ENCODE data around the gene TRABD2B.

Gene TRABD2B

DNA sequence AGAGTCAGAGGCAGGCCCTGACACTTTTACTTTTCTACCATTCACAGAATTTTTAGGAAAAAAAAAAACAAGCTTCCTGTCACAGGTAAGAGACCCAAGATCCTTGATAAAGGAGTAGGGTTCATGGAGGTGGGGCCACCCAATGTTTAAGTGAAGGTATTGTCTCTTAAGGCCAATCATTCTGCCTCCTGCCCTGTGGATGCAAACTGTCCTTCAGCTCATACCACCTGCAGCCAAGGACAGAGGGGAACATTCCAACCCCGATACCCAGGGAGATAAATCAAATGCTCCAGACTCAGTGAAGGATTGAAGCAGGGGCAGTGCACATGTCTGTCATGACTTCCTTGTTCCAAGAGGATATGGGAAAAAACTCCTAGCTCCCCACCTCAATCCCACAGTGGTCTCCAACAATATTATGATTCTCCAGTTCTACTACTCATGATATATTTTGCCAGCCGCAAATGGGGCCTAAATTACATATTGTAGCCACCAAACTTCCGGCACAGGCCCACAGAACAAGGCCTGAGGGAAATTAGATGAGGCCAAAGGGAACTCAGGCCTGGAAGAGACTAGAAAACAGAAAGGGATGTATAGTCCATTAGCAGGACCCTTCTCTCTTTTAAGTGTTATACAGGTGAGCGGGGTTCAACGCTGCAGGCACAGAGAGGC is 59.5 kb downstream of the TRABD2B start (continued):
- TF ChIP-seq ZNF837 (tag by site-specific recombination; IDR thresholded peaks at IDR 0.05) (no peak), MEIS1 (CRISPR knock-in tag; IDR thresholded peaks at IDR 0.05; ENCODE audit: borderline replicate concordance) (no peak), ZSCAN5A (tag by site-specific recombination; IDR thresholded peaks at IDR 0.05) (no peak), ZXDB (tag by site-specific recombination; IDR thresholded peaks at IDR 0.05) (no peak)

GRCh38 chr1:47936916-47937551 is 60.2 kb downstream of the TRABD2B start:
- ChIA-PET CTCF (no interaction called here), POLR2A (no interaction called here)
- Histone ChIP-seq H3K4me1 (ENCODE audit: control insufficient read depth, insufficient read depth, low read length) (no peaks in the 10 kb centered on the region), H3K4me3 (ENCODE audit: low read depth, low read length) (no peak overlapping the region), H3K36me3 (ENCODE audit: control insufficient read depth in 2 of 2, insufficient read depth in 1 of 2, low read length in 2 of 2) (no peaks in the 10 kb centered on the region), H3K27ac (ENCODE audit: extremely low read depth, low read depth, low read length) (no peak overlapping the region), H3K9me3 (ENCODE audit: control insufficient read depth, insufficient read depth, low read depth, low read length) (no peaks in the 10 kb centered on the region)
- TF ChIP-seq ZSCAN30 (tag by site-specific recombination; IDR thresholded peaks at IDR 0.05) (no peak), ZNF548 (tag by site-specific recombination; IDR thresholded peaks at IDR 0.05) (no peak), ZNF521 (tag by site-specific recombination; IDR thresholded peaks at IDR 0.05) (peak; percentile 66; the same call in 1 of the 2 replicates), ZNF239 (tag by site-specific recombination; IDR thresholded peaks at IDR 0.05) (no peak), ZNF580 (tag by site-specific recombination; IDR thresholded peaks at IDR 0.05) (no peak; the same call in 1 of the 2 replicates), ZNF202 (tag by site-specific recombination; IDR thresholded peaks at IDR 0.05; ENCODE audit: borderline replicate concordance) (no peak), ZNF621 (tag by site-specific recombination; IDR thresholded peaks at IDR 0.05) (0 out of 2 replicates have a peak, but pooled peaks have one; percentile 36), ZFP69B (tag by site-specific recombination; IDR thresholded peaks at IDR 0.05) (no peak), ZNF132 (tag by site-specific recombination; IDR thresholded peaks at IDR 0.05; ENCODE audit: borderline replicate concordance) (no peak), REST (tag by site-specific recombination; IDR thresholded peaks at IDR 0.05) (no peak), ZNF626 (tag by site-specific recombination; IDR thresholded peaks at IDR 0.05) (no peak), ZSCAN16 (tag by site-specific recombination; IDR thresholded peaks at IDR 0.05) (peak; percentile 7; the same call in 1 of the 2 replicates), ZNF544 (tag by site-specific recombination; IDR thresholded peaks at IDR 0.05) (no peak), SP2 (tag by site-specific recombination; IDR thresholded peaks at IDR 0.05) (no peak), ZNF560 (tag by site-specific recombination; IDR thresholded peaks at IDR 0.05; ENCODE audit: borderline replicate concordance) (no peak), SCRT1 (tag by site-specific recombination; IDR thresholded peaks at IDR 0.05; ENCODE audit: borderline replicate concordance) (no peak), ZNF664 (tag by site-specific recombination; IDR thresholded peaks at IDR 0.05) (no peak), BCL11A (tag by site-specific recombination; IDR thresholded peaks at IDR 0.05; ENCODE audit: low read depth) (no peak), ZNF596 (tag by site-specific recombination; IDR thresholded peaks at IDR 0.05) (no peak)
- TF ChIP-seq, protein P1, sequence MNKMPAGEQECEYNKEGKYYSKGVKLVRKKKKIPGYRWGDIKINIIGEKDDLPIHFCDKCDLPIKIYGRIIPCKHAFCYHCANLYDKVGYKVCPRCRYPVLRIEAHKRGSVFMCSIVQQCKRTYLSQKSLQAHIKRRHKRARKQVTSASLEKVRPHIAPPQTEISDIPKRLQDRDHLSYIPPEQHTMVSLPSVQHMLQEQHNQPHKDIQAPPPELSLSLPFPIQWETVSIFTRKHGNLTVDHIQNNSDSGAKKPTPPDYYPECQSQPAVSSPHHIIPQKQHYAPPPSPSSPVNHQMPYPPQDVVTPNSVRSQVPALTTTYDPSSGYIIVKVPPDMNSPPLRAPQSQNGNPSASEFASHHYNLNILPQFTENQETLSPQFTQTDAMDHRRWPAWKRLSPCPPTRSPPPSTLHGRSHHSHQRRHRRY (tag by site-specific recombination; IDR thresholded peaks at IDR 0.05), result no peak
- TF ChIP-seq, protein P2, sequence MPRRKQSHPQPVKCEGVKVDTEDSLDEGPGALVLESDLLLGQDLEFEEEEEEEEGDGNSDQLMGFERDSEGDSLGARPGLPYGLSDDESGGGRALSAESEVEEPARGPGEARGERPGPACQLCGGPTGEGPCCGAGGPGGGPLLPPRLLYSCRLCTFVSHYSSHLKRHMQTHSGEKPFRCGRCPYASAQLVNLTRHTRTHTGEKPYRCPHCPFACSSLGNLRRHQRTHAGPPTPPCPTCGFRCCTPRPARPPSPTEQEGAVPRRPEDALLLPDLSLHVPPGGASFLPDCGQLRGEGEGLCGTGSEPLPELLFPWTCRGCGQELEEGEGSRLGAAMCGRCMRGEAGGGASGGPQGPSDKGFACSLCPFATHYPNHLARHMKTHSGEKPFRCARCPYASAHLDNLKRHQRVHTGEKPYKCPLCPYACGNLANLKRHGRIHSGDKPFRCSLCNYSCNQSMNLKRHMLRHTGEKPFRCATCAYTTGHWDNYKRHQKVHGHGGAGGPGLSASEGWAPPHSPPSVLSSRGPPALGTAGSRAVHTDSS (tag by site-specific recombination; IDR thresholded peaks at IDR 0.05), result peak; percentile 97
- TF ChIP-seq, protein P3, sequence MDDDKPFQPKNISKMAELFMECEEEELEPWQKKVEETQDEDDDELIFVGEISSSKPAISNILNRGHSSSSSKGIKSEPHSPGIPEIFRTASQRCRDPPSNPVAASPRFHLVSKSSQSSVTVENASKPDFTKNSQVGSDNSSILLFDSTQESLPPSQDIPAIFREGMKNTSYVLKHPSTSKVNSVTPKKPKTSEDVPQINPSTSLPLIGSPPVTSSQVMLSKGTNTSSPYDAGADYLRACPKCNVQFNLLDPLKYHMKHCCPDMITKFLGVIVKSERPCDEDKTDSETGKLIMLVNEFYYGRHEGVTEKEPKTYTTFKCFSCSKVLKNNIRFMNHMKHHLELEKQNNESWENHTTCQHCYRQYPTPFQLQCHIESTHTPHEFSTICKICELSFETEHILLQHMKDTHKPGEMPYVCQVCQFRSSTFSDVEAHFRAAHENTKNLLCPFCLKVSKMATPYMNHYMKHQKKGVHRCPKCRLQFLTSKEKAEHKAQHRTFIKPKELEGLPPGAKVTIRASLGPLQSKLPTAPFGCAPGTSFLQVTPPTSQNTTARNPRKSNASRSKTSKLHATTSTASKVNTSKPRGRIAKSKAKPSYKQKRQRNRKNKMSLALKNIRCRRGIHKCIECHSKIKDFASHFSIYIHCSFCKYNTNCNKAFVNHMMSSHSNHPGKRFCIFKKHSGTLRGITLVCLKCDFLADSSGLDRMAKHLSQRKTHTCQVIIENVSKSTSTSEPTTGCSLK (tag by site-specific recombination; IDR thresholded peaks at IDR 0.05), result 0 out of 2 replicates have a peak, but pooled peaks have one; percentile 11
